Adipose tissue (tissue), 3 donors: ENCODE data around the gene STX8. TPM values are rescaled to one million over a fixed set of nuclear protein-coding genes. Genes with fewer than 3 reads are reported as not detected.

Experiments
- H3K27ac ChIP-seq: one replicate; pipeline ENCODE4 v1.5.1; 2013; ENCODE audit warnings: low read depth, low read length
- WGBS, 3 donors: extraction: QIAGEN DNeasy Blood & Tissue Kit; methylation state at CpG; one replicate each; pipeline ENCODE4 v1.1.7; 2013; 5-methylcytosine and 5-hydroxymethylcytosine counted together
- polyA plus RNA-seq, 3 donors: library from polyadenylated mRNA; stranded (reverse); fragments of 200-250 nt; gene quantifications; one replicate each; pipeline ENCODE4 v1.2.3, GENCODE V29; 2013
- donor health status: healthy with polysubstance abuse.
- donor health status: Bipolar disorder and iron deficiency.
- donor health status: healthy.

STX8 gene
- polyA plus RNA-seq, 3 donors, result 36.7 to 78.7 (median 55.6) TPM

DNA sequence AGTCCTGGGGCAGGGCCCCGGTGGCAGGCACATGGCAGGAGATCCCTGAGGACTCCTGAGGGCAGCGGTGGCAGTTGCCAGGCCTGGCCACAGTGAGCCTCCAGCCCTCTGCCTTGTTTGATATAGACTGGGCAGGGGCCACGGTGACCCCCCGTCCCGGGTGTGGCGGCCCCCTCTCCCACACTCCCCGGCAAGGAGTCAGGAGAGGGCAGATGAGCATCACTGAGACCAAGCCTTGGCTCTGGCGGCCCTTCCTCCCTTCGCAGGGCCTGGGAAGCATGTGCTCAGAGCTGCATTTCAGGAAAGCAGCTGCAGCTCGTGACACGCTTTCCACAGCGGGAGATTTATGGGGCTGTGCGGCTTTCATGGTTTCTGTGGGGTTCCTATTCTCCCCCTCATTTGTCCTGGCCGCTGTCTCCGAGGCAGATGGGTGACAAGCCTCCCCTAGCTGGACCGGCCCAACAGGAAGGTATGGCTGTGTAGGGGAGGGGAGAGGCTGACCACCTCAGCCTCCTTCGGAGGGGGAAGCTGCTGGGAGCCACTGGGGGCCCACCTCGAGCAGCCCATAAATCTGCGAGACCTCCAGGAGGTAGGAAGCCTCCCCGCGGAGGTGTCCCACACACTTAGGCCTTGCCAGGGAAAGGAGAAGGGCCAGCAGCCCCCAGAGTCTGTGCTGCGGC, 342.9 kb downstream of the STX8 start:
- 37 to 62% (median 43%) methylated on average over 19 to 22 of the region's 22 CpGs for WGBS, 3 donors
- H3K27ac ChIP-seq, result no peak overlapping the region

DNA sequence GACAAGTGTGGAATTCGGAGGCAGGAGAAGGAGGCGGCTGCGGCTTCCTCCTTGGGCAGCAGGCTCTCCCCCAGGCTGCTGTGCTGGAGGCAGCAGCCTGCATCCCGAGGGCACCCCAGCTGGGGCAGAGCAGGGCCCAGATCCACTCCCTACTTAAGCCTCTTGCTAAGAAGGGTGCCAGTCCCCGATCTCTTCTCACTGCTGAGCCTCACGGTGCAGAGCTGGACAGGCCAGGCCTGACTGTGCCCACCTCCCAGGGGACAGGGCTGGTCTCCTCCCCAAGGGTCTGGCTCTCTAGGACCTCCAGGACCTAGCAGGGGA, 343.5 kb downstream of the STX8 start:
- 78 to 98% (median 87%) methylated on average over 4 to 6 of the region's 6 CpGs for WGBS, 3 donors

DNA sequence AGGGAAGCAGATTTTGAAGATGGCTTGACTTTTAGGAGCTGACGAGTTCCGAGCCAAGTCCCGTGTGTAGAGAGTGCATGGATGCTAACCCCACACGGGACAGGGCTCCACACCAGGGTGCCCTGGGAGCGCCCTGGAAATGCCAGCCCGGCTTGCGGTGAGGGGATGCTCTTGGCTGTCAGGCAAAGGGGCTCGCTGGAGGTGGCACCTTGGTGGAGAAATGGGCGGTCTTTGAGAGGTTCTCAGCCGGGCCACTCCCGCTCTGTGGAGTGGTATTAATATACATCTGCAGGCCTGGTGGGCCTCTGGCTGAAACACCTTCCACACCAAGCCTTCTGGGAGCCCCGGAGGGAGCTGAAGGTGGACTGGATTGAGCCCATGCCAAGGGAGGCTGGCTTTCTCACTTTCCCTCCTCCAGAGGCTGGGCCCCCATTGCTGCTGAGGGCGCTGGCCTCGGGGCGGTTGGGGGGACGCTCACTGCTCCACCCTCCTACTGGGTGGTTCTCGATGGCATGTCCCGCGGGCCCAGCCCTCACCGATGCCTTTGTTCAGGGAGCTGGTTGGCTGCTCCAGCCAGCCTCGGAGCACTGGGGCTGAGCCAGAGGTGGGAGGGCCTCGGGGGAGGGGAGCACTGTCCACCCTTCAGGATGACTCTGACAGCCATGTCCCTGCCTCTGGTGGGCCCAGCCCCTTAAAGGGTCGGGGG, 344.0 kb downstream of the STX8 start:
- WGBS, 3 donors, result 85 to 88% (median 85%) methylated on average over 21 to 23 of the region's 23 CpGs
- H3K27ac ChIP-seq, result no peak overlapping the region

More for the DNA sequence above, 343.5 kb downstream of the STX8 start:
- H3K27ac ChIP-seq, result no peak overlapping the region

DNA sequence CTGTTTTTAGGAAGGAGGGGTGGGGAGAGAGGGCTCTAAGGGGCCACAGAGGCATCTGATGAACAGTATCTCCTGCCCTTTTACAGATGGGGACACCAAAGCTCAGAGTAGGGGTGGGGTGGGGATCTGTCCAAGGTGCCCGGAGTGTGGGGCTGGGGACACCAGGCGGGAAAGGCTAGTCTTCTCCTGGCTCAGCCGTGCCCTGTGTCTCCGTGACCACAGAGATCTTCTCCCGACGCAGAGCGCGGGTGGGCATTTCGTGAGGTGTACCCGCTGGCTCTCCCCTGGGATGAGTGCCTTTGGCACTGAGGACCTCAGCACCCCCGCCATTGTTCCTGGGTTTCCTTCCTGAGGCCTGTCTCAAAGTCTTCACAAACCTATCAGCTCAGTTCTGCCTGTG, 344.8 kb downstream of the STX8 start:
- no peak overlapping the region for H3K27ac ChIP-seq
- 85 to 92% (median 92%) methylated on average over 11 of the region's 11 CpGs for whole genome bisulfite sequencing, 3 donors

DNA sequence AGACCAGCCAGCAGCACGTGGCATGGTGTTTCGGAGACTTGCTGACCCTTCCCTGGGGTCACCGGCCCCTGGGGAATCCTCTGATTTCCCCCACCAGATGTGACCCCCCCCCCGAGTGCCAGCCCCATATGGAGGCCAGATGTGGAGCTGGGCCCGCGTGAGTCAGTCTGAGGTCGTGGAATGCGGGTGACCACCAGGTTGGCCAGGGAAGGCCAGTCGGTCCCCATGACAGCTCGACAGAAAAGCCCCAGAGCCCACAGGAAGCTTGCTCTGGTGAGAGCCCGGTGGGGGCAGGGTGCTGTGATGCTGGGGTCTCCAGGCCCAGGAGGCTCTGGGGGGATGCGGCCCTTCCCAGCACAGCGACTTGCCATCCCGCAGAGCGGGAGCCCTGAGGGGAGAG, 345.3 kb downstream of the STX8 start:
- 70 to 84% (median 75%) methylated on average over 15 of the region's 15 CpGs for WGBS, 3 donors
- no peak overlapping the region for H3K27ac ChIP-seq

DNA sequence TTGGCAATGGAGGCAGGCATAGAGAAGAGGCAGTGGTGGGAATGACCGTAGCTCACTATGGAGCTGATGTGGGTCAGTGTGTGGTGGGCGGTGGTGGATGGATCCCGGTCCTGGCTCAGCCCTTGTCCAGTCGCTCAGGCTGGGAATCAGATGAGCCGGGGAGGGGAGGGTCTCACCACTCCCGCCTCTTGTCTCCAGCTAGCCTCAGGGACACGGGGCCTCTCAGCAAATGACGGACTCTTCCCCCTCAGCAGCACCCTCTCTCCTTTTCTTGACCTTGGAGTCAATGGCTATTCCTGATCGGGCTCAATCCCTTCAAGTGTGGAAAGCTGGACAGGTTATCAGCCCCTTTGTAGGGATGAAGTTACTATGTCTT, 345.8 kb downstream of the STX8 start:
- WGBS, 3 donors, result 85 to 91% (median 86%) methylated on average over 9 of the region's 9 CpGs
- no peak overlapping the region for H3K27ac ChIP-seq

DNA sequence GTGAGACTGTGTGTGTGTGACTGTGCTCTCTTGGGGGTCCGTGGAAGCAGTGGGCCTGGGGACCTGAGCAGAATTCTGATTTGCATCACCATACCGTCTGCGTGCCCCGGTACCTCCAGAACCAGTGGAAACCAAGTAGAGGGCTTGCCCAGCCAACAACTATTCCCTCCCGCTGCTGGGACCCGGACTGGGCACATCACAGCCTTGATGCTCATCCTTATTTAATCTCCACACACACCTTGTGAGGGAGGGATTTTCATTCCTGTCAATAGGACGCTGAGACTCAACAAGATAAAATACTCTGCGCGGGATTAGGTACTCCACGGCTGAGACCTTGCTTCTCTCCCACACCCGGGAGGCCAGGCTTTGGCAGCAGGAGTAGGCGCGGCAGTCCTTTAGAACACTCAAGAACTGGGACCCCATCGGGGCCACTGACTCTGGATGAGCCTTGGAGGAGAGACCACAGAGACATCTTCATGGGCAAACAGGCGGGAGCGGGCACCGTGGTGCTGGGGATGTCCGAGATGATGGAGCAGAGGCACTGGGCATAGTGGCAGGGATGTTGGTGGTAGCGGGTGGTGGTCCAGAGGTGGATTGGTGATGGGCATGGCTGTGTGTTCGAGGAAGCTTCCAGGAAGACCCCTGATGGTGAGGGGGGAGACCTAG, 346.3 kb downstream of the STX8 start:
- no peak overlapping the region for H3K27ac ChIP-seq
- 84 to 94% (median 90%) methylated on average over 20 of the region's 20 CpGs for WGBS, 3 donors

DNA sequence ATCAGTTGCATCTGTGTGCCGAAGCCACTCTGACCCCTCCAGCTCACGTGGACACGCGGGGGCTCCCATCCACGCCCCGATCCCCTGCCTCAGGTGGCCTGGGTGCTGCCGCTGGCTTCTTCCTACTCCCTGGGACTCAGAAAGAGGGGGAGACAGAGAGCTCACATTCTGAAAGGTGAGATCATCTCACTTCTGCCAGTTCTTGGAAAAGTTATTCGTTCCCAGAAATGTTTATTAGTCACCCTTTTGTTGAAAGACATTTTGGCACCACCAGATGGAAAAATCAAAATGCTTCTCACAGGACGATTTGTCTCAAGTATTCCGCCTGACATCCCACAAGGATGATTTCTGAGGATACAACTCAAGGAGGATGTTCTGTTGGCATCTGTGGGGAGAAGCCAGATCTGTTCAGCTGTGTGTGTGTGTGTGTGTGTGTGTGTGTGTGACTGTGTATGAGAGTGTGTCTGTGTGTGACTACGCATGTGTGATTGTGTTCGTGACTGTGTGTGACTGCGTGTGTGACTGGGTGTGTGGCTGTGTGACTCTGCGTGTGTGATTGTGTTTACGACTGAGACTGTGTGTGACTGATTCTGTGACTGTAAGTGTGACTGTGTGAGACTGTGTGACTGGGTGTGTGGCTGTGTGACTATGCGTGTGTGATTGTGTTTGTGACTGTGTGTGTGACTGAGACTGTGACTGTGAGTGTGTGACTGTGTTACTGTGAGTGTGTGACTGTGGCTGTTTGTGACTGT, 347.0 kb downstream of the STX8 start:
- WGBS, 3 donors, result 63 to 67% (median 65%) methylated on average over 16 of the region's 16 CpGs
- no peak overlapping the region for H3K27ac ChIP-seq

DNA sequence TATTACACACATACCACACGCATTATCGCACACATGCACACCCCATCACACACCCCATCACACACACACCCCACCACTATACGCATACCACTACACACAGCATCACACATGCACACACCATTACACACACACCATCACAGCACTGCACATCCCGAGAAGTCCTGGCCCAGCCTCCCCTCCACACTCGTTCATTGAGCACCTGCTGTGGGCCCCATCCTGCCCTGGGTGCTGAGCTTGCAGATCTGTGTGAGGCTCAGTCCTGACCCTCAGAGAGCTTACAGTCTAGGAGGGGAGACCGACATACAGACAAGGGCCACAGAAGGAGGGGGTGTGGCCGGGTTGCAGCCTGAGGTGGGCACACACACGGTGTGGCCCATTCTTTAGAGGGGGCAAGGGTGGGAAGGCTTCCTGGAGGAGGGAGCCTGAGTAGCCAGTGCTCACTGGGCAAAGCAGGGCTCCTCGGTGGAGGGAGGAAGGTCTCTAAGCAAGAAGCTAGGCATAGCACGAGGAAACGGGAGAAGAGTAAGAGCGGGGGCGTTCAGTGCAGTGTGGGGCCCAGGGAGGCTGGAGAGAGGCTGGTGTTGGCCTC, 347.7 kb downstream of the STX8 start:
- no peak overlapping the region for H3K27ac ChIP-seq
- 77 to 83% (median 81%) methylated on average over 13 of the region's 13 CpGs for WGBS, 3 donors

DNA sequence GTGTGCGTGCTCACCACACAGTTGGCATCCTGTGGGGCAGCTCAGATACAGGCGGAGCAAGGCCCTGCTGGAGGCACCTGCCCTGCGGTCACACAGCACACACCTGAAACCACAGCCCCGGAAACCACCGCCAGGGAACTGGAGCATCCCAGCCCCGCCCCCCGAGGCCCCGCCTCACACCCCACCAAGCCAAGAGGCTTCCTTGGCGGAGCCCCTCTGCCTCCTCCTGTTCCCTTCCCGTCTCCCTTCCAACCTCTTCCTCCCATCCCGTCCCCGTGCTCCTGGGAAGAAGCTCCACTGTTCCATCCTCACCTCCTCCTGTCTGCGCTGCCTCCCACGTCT, 348.9 kb downstream of the STX8 start:
- 54 to 69% (median 57%) methylated on average over 14 of the region's 14 CpGs for WGBS, 3 donors
- no peak overlapping the region for H3K27ac ChIP-seq

DNA sequence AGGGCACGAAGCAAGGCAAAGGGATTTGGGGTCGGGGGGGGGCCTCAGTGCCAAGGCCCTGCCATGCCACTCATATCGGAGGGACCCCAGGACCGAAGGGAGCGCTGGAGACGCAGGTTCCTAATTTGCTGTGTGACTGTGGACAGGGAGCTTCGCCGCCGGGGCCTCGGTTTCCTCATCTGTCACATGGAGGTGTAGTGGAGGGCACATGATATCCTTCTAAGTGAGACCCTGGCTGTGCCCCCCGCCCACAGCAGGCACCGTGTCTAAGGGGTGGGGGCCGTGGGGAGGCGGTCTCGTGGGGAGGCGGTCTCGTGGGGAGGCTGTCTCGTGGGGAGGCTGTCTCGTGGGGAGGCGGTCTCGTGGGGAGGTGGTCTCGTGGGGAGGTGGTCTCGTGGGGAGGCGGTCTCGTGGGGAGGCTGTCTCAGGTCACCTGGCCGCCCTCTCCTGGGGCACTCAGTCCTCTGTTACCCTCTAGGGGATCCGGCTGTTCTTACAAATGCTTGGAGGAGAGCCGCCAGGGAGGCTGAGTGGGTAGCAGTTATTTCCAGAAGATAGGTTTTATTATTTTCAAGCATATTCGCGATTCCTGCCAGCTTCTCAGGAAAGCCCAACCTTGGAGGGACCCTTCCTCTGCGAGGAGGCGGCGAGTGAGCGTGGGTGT, 349.4 kb downstream of the STX8 start:
- H3K27ac ChIP-seq, result no peak overlapping the region
- 81 to 87% (median 83%) methylated on average over 29 to 34 of the region's 34 CpGs for WGBS, 3 donors

DNA sequence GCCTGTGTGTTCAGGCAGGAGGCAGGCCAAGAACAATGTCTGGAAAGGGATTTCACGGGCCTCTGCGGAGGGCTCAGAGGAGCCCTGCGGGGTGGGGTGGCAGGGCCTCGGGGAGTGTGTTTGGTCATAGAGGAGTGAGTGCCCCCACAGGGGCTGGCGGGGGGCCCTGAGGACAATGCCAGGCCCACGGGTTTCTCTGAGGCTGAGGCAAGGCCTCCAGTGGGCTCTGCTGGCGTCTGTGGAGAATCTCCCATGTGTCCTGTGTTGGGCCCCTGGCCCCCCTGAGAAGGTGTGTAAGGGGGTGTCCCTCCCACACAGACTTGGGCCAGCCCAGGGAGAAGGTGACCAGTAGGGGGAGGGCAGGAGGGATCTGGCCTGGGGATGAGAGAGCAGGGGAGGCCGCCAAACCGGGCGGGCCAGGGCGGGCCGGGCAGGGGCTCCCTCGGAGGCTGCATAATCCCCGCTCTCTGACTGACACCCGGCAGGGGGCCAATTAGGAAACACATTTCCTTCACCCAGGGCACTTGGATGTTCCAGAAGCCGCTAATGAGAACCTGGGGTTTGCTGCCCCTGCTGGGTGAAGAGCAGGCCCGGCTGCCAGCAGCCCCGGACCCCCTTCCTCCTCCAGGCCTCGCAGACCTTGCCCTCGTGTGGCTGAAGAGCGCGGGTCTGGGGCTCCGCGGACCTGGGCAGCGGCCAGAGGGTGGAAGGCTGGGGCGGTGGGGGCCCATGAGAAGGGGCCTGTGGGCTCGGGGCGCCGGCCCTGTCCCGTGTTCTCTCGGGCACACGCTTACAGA, 350.1 kb downstream of the STX8 start:
- no peak overlapping the region for H3K27ac ChIP-seq
- WGBS, 3 donors, result 65 to 78% (median 77%) methylated on average over 27 to 32 of the region's 32 CpGs

DNA sequence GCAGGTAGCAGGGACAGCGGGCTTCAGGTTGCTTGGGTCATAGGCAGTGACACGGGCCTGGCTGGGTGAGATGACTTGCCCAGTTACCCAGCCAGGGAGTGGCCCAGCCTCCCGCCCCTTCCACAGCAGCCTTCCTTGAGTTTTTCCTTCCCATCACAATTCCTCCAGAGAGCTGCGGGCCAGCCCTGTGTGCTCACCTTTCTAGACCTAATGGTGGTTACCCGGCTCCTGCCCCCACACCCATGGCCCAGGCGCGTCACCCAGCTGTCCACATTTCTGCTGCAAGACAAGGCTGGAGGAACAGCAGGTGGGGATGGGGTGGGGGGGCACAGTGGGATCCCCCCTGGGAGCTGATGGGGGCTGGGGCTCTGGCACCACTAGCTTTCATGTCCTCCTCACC, 351.1 kb downstream of the STX8 start:
- H3K27ac ChIP-seq, result no peak overlapping the region
- 89 to 98% (median 91%) methylated on average over 7 of the region's 7 CpGs for WGBS, 3 donors

DNA sequence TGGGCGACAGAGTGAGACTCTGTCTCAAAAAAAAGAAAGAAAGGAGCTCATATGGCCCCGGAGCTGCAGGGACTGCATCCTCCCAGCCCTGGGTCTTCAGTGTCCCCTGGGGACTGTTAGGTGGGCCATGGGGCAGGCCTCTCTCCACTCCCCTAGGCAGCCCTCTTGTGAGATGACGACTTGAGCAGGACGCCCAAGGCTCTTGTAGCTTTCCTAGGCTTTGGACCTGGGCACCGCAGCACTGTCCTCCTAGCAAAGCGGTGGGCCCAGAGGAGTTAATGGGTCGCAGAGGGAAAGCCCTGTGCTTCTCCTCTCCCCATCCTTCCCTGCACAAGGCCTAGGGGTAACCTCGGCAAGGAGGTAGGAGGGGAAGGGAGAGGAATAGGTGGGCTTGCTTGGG, 352.1 kb downstream of the STX8 start:
- WGBS, 3 donors, result 78 to 89% (median 83%) methylated on average over 8 of the region's 8 CpGs
- H3K27ac ChIP-seq, result no peak overlapping the region

DNA sequence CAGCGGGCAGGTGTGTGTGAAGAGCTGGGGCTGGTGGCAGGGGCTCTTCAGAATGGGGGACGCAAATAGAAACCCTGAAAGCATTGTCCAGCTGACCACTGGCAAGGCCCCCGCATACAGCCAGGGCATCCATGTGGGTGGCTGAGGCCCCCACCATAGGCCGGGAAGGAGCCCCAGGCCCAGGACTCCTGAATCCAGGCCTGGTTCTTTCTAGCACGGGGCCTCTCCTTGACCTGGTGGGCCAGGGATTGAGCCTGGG, 353.8 kb downstream of the STX8 start:
- 94 to 100% (median 100%) methylated on average over 4 to 5 of the region's 5 CpGs for WGBS, 3 donors
- no peak overlapping the region for H3K27ac ChIP-seq

DNA sequence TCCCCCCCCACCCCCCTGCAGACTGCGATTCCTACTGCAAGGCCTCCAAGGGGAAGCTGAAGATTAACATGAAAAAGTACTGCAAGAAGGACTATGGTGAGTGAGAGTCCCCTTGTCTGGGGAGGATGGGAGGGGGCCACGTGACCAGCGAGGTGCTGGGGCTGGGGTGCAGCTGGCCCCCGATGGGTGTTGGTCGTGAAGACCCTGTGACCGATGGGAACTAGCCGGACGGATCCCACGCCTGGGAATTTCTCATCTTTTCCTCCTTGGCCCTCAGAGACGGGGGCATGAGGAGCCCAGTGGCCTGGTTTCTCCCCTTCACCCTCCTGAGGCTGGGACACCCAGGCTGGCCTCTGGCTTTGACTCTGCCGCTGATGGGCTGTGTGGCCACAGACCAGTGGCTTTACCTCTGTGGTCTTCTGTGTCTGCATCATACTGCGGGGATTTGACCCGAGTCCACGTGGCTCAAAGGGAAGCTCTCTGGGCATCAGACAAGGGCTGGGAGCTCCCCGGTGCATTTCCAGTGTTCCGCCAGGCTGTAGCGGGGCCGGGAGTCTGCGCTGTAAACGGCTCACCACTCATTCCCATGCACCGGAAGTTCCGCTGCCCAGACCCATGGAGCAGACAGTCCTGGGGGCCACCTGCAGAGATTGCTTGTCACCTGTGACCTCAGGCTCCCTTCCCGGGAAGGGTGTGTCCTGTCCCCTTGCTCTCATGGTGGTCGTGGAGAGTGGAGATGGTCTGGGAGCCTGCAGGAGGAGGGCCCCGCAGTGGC, 354.3 kb downstream of the STX8 start:
- WGBS, 3 donors, result 91 to 92% (median 91%) methylated on average over 25 of the region's 25 CpGs
- no peak overlapping the region for H3K27ac ChIP-seq
